COLO668 (cell line): ENCODE measurements around the gene SYCE1.
"Not testable (repeated sequence)": the region's sequence is repeated elsewhere in the genome, so short reads cannot be mapped to it uniquely, and the experiment has no call there.

Source experiments
- DNase-seq: peaks from one replicate; lab custom pipeline; 2025; ENCODE audit not compliant: unreplicated experiment; lab: John Stamatoyannopoulos, UW

The SYCE1 gene

GRCh38 chr10:133565441-133566294, at the start of gene SYCE1:
Gene SYCE1 (minus strand): TSS chr10:133565583. CDS start chr10:133565529, 54 bp downstream.
- DNase-seq, result no peak

DNA sequence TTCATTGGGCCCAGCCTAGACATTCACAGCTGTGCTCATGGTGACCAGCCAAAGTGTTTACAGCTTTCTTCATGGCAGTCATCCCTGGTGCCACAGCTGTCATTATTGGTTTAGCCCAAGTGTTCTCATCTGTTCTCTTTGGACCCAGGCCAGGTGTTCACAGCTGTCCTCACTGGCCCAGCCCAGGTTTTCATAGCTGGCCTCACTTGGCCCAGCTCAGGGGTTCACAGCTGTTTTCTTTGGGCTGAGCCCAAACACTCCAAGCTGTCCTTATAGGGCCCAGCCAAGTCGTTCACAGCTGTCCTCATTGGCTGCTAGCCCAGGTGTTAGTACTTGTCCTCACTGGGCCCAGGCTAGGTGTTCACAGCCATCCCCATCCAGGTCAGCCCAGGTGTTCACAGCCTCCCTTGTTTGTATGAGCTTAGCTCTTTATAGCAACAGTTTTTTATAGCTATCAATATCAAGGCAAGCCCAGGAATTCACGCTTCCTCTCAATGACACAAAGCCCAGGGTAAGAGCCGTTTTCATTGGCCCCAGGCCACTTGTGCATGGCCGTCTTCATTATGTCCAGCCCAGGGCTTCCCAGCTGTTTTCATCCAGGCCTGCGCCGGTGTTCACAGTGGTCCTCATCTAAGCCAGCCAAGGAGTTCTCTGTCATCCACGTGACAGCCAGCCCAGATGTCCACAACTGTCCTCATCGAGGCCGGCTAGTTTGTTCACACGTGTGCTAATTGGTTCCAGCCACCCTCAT, 49.6 kb upstream of the SYCE1 start:
- peak; percentile 18 for DNase-seq

DNA sequence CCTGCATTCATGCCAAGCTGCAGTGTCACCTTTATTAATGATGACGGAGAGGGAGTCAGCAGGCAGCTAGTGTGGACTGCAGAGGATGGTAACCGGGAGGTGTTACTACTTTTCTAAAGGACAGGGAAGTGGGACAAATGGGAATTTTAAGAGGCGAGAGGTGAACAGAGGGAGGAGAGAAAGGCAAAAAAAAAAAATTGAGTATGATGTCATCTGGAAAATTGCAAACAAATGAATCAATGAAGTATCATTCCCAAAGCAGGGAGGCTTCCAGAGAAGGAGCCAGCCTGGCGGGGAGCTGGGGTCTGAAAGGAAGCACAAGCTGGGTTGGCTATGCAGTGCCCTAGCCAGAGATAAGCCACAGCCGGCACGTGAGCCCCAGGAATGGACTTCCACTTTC, 48.3 kb upstream of the SYCE1 start:
- no peak for DNase-seq

- no peak for DNase-seq
Observed at GRCh38 chr10:133611079-133611478, 45.7 kb upstream of the SYCE1 start.

DNA sequence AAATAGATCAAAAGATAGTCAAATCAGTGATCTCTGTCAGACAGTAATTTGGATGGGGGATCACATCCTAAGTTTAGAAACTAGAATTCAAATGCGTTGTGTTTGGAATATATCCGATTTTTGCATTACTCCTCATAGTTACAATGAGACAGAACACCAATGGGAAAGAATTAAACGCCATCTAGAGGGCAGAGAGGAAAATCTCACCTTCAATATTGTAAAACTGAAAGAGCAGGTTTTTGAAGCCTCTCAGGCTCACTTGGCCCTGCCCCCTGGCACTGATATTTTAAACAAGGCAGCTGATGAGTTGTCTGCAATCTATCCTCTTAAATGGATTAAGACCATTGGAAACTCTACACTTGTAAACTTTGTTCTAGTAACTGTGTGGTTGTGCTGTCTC, 43.5 kb upstream of the SYCE1 start:
- no peak for DNase-seq

- not testable (repeated sequence) for DNase-seq
Observed at GRCh38 chr10:133603434-133603833, 38.1 kb upstream of the SYCE1 start.

DNA sequence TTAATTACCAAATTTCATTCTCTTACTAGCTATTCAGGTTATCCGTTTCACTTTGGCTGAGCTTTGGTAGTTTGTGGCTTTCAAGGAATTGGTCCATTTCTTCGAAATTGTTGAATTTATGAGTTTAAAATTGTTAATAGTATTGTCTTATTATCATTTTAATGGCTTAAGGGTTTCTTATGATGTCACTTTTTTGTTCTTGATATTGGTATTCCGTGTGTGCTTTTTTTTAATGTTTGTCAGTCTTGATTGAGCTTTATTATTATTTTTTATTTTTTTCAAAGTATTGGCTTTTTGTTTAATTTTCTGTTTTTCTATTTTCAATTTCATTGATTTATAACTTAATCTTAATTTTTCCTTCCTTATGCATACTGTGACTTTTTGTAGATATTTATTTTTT, 35.3 kb upstream of the SYCE1 start:
- DNase-seq, result no peak

GRCh38 chr10:133599869-133600268, 34.5 kb upstream of the SYCE1 start:
- not testable (repeated sequence) for DNase-seq

DNA sequence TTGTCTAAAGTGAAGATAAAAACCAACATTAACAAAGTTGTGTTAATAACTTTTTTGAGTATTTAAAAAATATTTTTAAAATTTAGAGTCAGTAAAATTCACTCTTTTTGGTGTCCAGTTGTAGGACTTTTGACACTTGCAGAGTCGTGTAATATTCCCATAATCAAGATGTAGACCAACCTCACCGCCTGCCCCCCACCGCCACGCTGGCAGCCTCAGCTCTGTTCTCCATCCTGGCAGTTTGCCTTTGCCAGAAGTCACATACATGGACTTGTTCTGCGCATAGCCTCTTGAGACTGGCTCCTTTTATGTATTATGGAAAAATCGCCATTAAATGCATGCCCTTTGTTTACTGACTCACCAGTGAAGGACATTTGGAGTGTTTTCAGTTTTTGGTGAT, 27.3 kb upstream of the SYCE1 start:
- no peak for DNase-seq

DNA sequence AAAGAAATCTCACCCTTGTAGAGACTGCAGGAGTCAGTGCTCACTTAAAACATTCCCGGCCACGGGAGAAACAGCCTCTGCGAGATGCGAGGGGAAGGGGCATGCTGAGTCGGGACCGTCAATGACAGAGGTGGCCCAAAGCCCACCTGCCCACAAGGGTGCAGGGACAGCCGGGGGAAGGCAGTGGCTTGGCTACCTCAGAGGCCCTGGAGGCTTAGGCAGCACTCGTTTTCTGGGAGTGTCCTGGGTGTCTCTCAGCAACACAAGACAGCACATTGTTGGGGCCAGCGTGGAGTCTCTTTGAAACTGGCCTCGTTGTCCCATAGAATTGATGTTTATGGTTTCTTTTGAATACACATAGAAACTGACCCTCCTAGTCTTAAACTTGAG, 25.6 kb upstream of the SYCE1 start:
- no peak for DNase-seq

DNA sequence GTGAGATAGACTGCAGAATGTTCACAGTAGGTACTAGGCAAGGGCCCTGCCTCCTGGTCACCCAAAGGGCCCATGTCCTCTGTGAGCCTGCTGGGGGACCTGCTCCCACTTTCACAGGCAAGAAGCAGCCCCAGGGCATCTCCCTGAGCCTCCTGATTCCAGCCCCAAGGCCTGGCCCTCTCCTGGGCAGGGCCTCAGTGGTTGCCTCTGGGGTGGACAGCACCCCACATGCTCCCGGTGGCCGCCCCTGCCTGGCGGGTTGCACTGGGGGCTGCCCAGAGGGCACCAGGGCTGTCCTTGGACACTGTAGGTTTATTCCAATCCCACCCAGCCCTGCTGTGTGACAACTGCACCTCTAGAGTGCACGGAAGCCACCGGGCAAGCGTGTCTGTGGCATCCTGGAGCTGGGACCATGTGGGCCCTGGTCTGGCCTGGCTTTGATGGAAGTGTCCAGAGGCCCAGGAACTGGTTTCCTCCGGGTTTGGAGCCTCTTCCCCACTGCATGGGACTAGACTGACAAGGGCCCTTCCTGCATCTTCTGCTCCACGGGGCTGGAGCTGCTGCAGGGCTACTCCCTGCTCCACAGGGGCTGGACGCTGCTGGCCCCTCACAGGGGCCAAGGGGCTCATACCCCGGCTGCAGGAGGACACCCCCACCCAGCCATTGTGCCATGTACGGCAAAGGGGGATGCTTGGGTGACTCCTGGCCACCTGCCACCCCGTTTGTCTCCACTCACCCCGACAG, 25.0 kb upstream of the SYCE1 start:
- DNase-seq, result no peak

DNA sequence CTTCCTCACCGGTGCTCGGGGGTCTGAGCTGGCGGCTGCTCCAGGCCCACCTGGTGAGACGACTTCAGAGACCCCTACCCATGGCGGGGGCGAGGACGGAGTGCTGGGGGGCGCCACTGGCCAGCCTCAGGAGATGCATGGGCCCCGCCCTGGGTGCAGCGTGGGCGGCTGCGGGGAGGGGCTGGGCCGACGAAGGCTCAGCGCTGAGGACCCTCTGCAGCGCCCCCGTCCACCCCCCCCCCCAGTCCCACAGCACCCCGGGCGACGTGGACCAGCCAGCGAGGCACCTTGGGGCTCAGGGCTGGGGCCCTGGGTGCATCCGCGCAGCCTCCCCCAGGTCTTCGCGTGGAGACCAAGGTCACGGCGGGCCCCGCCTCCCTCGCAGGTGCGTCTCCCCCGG, 11.7 kb upstream of the SYCE1 start:
- not testable (repeated sequence) for DNase-seq

DNA sequence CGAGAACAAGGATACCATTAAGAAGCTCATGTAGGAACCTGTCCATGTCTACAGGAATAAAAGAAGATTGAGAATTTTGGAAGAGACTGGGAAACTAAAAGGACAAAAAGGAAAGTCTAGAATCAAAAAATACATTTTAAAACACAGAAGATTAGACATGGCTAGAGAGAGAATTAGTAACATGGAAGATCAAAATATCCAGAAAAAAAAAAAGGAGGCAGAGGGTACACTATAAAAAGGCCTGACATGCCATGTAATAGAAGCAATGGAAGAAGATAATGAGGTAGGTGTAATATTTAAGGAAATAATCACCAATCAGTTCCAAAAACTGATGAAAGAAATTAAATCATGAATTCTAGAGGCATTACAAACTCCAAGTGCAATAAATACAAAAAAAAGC, 8.1 kb upstream of the SYCE1 start:
- not testable (repeated sequence) for DNase-seq

GRCh38 chr10:133572055-133572454, 6.7 kb upstream of the SYCE1 start:
- DNase-seq, result not testable (repeated sequence)

GRCh38 chr10:133569801-133570200, 4.4 kb upstream of the SYCE1 start:
- not testable (repeated sequence) for DNase-seq

- not testable (repeated sequence) for DNase-seq
Observed at GRCh38 chr10:133568831-133569527, 3.6 kb upstream of the SYCE1 start.

GRCh38 chr10:133568287-133568614, 2.9 kb upstream of the SYCE1 start:
- DNase-seq, result no peak

GRCh38 chr10:133567609-133568286, 2.4 kb upstream of the SYCE1 start:
- DNase-seq, result no peak

DNA sequence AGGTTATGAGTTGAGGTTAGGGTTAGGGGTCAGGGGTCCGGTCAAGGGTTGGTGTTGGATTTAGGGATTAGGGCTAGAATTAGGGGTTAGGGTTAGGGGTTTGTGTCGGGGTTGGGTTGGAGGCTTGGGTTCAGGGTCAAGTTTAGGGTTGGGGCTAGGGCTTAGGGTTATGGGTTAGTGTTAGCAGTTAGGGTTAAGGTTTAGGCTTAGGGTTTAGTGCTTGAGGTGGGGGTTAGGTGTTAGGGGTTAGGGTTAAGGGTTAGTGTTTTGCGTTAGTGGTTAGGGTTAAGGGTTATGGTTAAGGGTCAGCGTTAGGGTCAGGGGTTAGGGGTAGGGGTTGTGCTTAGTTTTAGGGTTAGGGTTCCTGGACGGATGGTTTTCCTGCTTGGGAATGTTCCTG, 1.7 kb upstream of the SYCE1 start:
- no peak for DNase-seq

DNA sequence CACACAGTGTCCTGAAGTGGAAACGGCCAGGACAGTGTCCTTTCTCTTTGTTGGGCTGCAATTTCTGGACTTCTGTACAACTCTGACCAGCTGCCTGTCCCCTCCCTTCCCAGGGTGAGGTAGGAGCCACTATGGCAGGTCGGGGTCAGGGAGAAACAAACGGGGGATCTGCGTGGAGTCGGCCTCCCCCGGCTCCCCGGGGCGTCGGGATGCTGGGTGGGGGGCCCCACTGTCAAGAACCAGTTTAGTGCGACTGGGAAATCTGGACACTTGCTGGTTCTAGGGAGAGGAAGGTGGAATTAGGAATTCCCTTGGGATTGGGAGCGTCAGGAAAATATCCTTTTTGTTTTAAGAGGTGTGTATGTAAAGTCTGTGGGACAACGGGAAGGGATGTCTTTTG, 567 bp downstream of the SYCE1 start:
- no peak for DNase-seq

GRCh38 chr10:133559216-133559615, 6.2 kb downstream of the SYCE1 start:
- no peak for DNase-seq
